NCI-H69 (cell line): Measurements from ENCODE around the gene PPP4R3A.
"Not testable (repeated sequence)": the region's sequence is repeated elsewhere in the genome, so short reads cannot be mapped to it uniquely, and the experiment has no call there.

ENCODE experiments used
- DNase-seq: peaks from one replicate; lab custom pipeline; 2025; lab: John Stamatoyannopoulos, UW

PPP4R3A gene

GRCh38 chr14:91409240-91409639 is 100.9 kb downstream of the PPP4R3A start:
- DNase-seq: not testable (repeated sequence)
